HepG2 (cell line): ENCODE measurements around the gene DOCK1. TPM values are rescaled to one million over a fixed set of nuclear protein-coding genes. Genes with fewer than 3 reads are reported as not detected.

ENCODE experiments used
- CREM ChIP-seq, 2 experiments: sonication (generic) in 1 of 2; formaldehyde crosslinking in 1 of 2; IDR thresholded peaks; 2 replicates each; pipeline versions ENCODE4 v1.4.0 to v1.6.1; 2016 to 2020; ENCODE audit warnings: antibody characterized with exemption in 1 of 2, mild to moderate bottlenecking in 1 of 2, missing genetic modification reagents in 1 of 2
- DPF2 ChIP-seq: sonication (generic); formaldehyde crosslinking; IDR thresholded peaks from 2 replicates; pipeline ENCODE4 v1.4.0; 2020; ENCODE audit warnings: mild to moderate bottlenecking, low read depth, missing genetic modification reagents, borderline replicate concordance
- FOXP1 ChIP-seq, 2 experiments: fragments of 450-650 bp in 1 of 2; IDR thresholded peaks; 2 replicates each; pipeline ENCODE4 v1.6.1; 2017 to 2018; ENCODE audit warnings: antibody characterized with exemption in 1 of 2
- HMG20A ChIP-seq: IDR thresholded peaks from 2 replicates; pipeline ENCODE4 v1.6.1; 2016; ENCODE audit warnings: borderline replicate concordance
- HNF4A ChIP-seq: sonication (generic); formaldehyde crosslinking; IDR thresholded peaks from 2 replicates; pipeline ENCODE4 v1.4.0; 2020; ENCODE audit warnings: missing genetic modification reagents
- HOXA3 ChIP-seq: sonication (generic); formaldehyde crosslinking; IDR thresholded peaks from 2 replicates; pipeline ENCODE4 v1.5.0; 2020; ENCODE audit warnings: missing genetic modification reagents
- IRF2 ChIP-seq: IDR thresholded peaks from 2 replicates; pipeline ENCODE4 v1.6.1; 2018; ENCODE audit warnings: missing genetic modification reagents, missing compliant biosample characterization
- KLF16 ChIP-seq, 2 experiments: sonication (generic) in 1 of 2; formaldehyde crosslinking in 1 of 2; IDR thresholded peaks; 2 replicates each; pipeline versions ENCODE4 v1.6.1 to v1.8.0; 2016 to 2023; ENCODE audit warnings: missing genetic modification reagents in 2 of 2, missing compliant biosample characterization in 1 of 2
- MLLT10 ChIP-seq: sonication (generic); formaldehyde crosslinking; IDR thresholded peaks from 2 replicates; pipeline ENCODE4 v1.4.0; 2020; ENCODE audit warnings: missing genetic modification reagents
- NONO ChIP-seq, 2 experiments: fragments of 450-650 bp in 1 of 2; sonication (generic) in 1 of 2; formaldehyde crosslinking in 1 of 2; IDR thresholded peaks in 1 of 2; conservative IDR thresholded peaks in 1 of 2; 2 replicates each; pipeline versions ENCODE4 v1.6.1 to v1.8.0; 2017 to 2022; ENCODE audit warnings: mild to moderate bottlenecking in 1 of 2, missing genetic modification reagents in 1 of 2, moderate library complexity in 1 of 2
- NR2F6 ChIP-seq, 2 experiments: IDR thresholded peaks; 2 replicates each; pipeline ENCODE4 v1.6.1; 2016; ENCODE audit warnings: antibody characterized with exemption in 1 of 2, mild to moderate bottlenecking in 1 of 2
- PHF8 ChIP-seq: sonication (generic); formaldehyde crosslinking; IDR thresholded peaks from 2 replicates; pipeline ENCODE4 v1.5.0; 2020; ENCODE audit warnings: missing genetic modification reagents
- SOX13 ChIP-seq, 3 experiments: fragments of 450-650 bp in 1 of 3; sonication (generic) in 1 of 3; formaldehyde crosslinking in 1 of 3; IDR thresholded peaks in 2 of 3; conservative IDR thresholded peaks in 1 of 3; 2 replicates each; pipeline versions ENCODE4 v1.5.0 to v1.6.1; 2016 to 2020; ENCODE audit warnings: antibody characterized with exemption in 1 of 3, mild to moderate bottlenecking in 1 of 3, missing compliant biosample characterization in 1 of 3, missing genetic modification reagents in 1 of 3, moderate library complexity in 1 of 3
- TP53 ChIP-seq: sonication (generic); formaldehyde crosslinking; conservative IDR thresholded peaks from 2 replicates; pipeline ENCODE4 v1.4.0; 2020; ENCODE audit warnings: missing genetic modification reagents
- ZNF263 ChIP-seq: sonication (generic); formaldehyde crosslinking; IDR thresholded peaks from 2 replicates; pipeline ENCODE4 v1.4.0; 2020; ENCODE audit warnings: missing genetic modification reagents
- ZNF644 ChIP-seq: IDR thresholded peaks from 2 replicates; pipeline ENCODE4 v1.6.1; 2016; ENCODE audit warnings: low read depth
- ZNF878 ChIP-seq: sonication (generic); formaldehyde crosslinking; IDR thresholded peaks from 2 replicates; pipeline ENCODE4 v1.8.1; 2023; ENCODE audit warnings: mild to moderate bottlenecking, missing genetic modification reagents, moderate library complexity
- polyA plus RNA-seq, 8 experiments: library from polyadenylated mRNA; depleted of rRNA in 3 of 8; stranded (reverse) in 7 of 8; unstranded in 1 of 8; fragments of >200 nt; fragmentation: Illumina TruSeq in 4 of 8; extraction: Trizol in 4 of 8; gene quantifications; 2 replicates each; pipeline versions ENCODE4 v1.2.1 to v1.2.3, GENCODE V29; 2011 to 2016; ENCODE audit warnings: low read depth in 4 of 8, missing spikeins in 1 of 8, mixed read lengths in 1 of 8; ENCODE audit not compliant: insufficient read depth in 1 of 8
- total RNA-seq, 5 experiments: library from RNA; depleted of rRNA; stranded (reverse); fragments of >200 nt; fragmentation: Illumina TruSeq; extraction: Trizol; gene quantifications; 2 replicates each; pipeline ENCODE4 v1.2.3, GENCODE V29; 2016; ENCODE audit warnings: low read depth in 1 of 5
- TF ChIP-seq, protein P1 (sequence below): sonication (generic); formaldehyde crosslinking; IDR thresholded peaks from 2 replicates; pipeline ENCODE4 v1.8.1; 2023; ENCODE audit warnings: mild to moderate bottlenecking, moderate library complexity, missing genetic modification reagents
- TF ChIP-seq, protein P2 (sequence below): IDR thresholded peaks from 2 replicates; pipeline ENCODE4 v1.6.1; 2016; ENCODE audit warnings: low read depth
- TF ChIP-seq, protein P3 (sequence below): sonication (generic); formaldehyde crosslinking; IDR thresholded peaks from 2 replicates; pipeline ENCODE4 v1.4.0; 2020; ENCODE audit warnings: missing genetic modification reagents
- TF ChIP-seq, protein P4 (sequence below), 2 experiments: sonication (generic) in 1 of 2; formaldehyde crosslinking in 1 of 2; IDR thresholded peaks; 2 replicates each; pipeline versions ENCODE4 v1.4.0 to v1.6.1; 2018 to 2020; ENCODE audit warnings: missing genetic modification reagents in 2 of 2, borderline replicate concordance in 1 of 2, low read depth in 1 of 2, mild to moderate bottlenecking in 1 of 2, missing biosample characterization in 1 of 2

DOCK1 gene
- total and polyA plus RNA-seq, 2 of the 13 experiments (the other 11 are each of a cell fraction or from before 2014, with no cell fraction given), result 8.3 to 25.5 TPM

DNA sequence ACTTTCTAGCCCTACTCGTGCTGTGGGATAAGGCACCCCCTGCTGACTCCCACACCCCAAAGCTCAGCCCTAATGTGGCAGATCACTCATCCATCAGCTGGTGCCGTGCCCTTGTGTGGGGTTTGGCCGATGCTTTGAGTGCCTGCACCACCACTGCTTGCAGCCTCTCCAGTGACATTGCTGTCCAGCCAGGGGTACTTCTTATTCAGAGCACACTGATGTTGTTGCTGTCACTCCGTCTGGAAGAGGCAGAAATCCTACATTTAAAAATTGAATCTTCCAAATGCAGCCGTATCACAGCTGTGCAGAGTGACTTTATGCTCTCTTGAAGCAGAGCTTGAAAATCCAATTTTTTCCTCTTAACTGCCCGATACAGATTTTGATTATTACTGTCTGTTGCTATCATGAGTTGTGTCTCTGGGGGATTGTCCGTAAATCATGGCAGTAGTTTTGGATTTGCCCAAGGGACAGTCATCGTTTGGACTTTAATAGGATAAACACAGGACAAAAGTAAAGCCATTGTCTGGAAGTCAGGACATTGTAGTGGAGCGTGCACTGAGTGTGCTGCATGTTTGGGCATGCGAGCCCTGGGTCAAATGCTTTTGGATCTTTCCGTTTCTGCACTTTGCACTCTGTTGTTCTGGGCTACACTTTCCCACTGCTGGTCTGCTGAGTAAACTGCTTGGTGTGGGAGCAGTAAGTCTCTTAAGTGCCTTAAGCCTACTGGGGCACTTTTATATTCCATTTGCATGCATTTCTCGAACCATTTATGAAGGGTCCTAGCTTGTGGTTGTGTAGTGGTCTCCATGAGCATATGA lies 128.2 kb downstream of the DOCK1 start (continued):
- TF ChIP-seq KLF16 (CRISPR knock-in tag; IDR thresholded peaks at IDR 0.05) (peak in 1 of 2 experiments; percentile 57; a peak in 1 of 4 replicates), SOX13 (IDR thresholded peaks at IDR 0.05) (peak; percentile 98), SOX13 (CRISPR knock-in tag; conservative IDR thresholded peaks at IDR 0.05 in 1 of 2, IDR thresholded peaks at IDR 0.05 in 1 of 2) (peak in 1 of 2 experiments; percentile 99; a peak in 2 of 4 replicates), ZNF263 (no peak), HMG20A (CRISPR knock-in tag) (peak; percentile 70; the same call in 1 of the 2 replicates), NR2F6 (IDR thresholded peaks at IDR 0.05) (peak; percentile 74), NR2F6 (CRISPR knock-in tag; IDR thresholded peaks at IDR 0.05) (peak; percentile 73; the same call in 1 of the 2 replicates), PHF8 (CRISPR knock-in tag) (no peak), ZNF644 (CRISPR knock-in tag) (peak; percentile 87), HOXA3 (peak; percentile 49; the same call in 1 of the 2 replicates), CREM (IDR thresholded peaks at IDR 0.05) (peak; percentile 45; the same call in 1 of the 2 replicates), CREM (CRISPR knock-in tag; IDR thresholded peaks at IDR 0.05) (no peak), DPF2 (0 out of 2 replicates have a peak, but pooled peaks have one; percentile 46), NONO (IDR thresholded peaks at IDR 0.05) (no peak), NONO (CRISPR knock-in tag; conservative IDR thresholded peaks at IDR 0.05) (no peak), MLLT10 (CRISPR knock-in tag) (no peak), ZNF878 (CRISPR knock-in tag) (no peak), IRF2 (0 out of 2 replicates have a peak, but pooled peaks have one; percentile 42), TP53 (CRISPR knock-in tag) (peak; percentile 96), HNF4A (CRISPR knock-in tag) (peak; percentile 97), FOXP1 (IDR thresholded peaks at IDR 0.05) (0 out of 2 replicates have a peak, but pooled peaks have one; percentile 22), FOXP1 (CRISPR knock-in tag; IDR thresholded peaks at IDR 0.05) (peak; percentile 85)
- TF ChIP-seq, protein P1, sequence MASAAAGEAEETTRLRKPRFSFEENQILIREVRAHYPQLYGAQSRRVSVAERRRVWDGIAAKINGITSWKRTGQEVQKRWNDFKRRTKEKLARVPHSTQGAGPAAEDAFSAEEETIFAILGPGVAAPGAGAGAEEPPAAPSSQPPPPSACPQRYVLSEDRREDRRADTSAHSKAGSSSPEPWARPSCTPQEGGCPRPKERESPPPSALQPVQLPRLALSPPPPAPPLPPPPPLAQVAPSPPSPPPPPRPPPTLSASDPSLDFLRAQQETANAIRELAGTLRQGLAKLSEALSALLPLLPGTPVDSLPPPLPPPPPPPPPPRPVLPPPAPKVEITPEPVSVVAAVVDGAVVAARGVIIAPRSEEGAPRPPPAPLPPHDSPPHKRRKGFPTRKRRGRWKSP (CRISPR knock-in tag), result peak; percentile 50; the same call in 1 of the 2 replicates
- TF ChIP-seq, protein P2, sequence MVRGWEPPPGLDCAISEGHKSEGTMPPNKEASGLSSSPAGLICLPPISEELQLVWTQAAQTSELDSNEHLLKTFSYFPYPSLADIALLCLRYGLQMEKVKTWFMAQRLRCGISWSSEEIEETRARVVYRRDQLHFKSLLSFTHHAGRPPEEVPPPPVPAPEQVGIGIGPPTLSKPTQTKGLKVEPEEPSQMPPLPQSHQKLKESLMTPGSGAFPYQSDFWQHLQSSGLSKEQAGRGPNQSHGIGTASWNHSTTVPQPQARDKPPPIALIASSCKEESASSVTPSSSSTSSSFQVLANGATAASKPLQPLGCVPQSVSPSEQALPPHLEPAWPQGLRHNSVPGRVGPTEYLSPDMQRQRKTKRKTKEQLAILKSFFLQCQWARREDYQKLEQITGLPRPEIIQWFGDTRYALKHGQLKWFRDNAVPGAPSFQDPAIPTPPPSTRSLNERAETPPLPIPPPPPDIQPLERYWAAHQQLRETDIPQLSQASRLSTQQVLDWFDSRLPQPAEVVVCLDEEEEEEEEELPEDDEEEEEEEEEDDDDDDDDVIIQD, result peak; percentile 78; the same call in 1 of the 2 replicates
- TF ChIP-seq, protein P3, sequence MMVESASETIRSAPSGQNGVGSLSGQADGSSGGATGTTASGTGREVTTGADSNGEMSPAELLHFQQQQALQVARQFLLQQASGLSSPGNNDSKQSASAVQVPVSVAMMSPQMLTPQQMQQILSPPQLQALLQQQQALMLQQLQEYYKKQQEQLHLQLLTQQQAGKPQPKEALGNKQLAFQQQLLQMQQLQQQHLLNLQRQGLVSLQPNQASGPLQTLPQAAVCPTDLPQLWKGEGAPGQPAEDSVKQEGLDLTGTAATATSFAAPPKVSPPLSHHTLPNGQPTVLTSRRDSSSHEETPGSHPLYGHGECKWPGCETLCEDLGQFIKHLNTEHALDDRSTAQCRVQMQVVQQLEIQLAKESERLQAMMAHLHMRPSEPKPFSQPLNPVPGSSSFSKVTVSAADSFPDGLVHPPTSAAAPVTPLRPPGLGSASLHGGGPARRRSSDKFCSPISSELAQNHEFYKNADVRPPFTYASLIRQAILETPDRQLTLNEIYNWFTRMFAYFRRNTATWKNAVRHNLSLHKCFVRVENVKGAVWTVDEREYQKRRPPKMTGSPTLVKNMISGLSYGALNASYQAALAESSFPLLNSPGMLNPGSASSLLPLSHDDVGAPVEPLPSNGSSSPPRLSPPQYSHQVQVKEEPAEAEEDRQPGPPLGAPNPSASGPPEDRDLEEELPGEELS (CRISPR knock-in tag), result peak; percentile 75
- TF ChIP-seq, protein P4, sequence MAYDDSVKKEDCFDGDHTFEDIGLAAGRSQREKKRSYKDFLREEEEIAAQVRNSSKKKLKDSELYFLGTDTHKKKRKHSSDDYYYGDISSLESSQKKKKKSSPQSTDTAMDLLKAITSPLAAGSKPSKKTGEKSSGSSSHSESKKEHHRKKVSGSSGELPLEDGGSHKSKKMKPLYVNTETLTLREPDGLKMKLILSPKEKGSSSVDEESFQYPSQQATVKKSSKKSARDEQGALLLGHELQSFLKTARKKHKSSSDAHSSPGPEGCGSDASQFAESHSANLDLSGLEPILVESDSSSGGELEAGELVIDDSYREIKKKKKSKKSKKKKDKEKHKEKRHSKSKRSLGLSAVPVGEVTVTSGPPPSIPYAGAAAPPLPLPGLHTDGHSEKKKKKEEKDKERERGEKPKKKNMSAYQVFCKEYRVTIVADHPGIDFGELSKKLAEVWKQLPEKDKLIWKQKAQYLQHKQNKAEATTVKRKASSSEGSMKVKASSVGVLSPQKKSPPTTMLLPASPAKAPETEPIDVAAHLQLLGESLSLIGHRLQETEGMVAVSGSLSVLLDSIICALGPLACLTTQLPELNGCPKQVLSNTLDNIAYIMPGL (CRISPR knock-in tag; IDR thresholded peaks at IDR 0.05; ENCODE audit: borderline replicate concordance in 1 of 2, low read depth in 1 of 2), result 0 out of 4 replicates have a peak, but pooled peaks of 1 of the 2 experiments have one; percentile 37
